ENCODE results near the gene MATN4. TPM values are rescaled to one million over a fixed set of nuclear protein-coding genes. Genes with fewer than 3 reads are reported as not detected.

Gene MATN4
- total and polyA plus RNA-seq, 9 donors = 0.21 to 1.1 (median 0.58) TPM

DNA sequence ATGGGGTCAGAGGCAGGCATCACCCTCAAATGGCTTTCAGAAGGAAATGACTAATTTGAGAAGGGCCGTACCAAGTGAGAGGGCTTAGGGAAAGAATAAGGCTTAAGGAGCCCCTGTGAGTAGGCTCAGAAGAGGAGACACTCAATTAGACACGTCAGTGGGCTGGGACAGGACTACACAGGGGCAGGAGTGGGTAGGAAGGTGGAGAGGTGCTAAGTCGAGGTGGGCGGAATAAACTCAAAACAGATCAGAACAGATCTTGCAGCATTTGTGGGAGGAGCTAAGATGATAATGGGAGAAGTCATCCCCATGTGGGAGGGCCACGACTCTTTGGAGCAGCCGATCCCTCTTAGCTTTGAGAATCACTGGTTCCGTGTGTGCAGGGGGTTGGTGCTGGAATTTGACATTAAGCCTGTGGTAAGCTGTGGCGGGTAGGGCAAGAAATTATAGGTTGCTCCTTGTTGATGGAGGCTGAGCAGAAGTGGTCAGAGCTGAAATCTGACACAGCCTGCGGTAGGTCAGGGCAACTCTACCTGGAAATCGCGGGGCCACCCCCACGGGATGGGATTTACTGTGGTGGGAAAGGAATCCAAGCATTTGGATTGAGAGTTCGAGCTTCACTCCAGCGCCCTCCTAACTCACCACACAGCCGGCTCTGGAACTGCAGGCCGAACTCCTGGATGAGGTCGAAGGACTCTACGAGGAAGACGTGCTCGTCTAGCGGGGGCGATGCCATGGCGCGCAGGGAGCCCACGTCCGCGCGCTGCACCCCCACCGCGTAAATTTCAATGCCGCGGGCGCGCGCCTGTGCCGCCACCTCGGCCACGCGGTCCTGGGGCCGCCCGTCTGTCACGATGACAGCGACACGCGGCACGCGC, 4.3 kb downstream of the MATN4 start:
- no peaks in the 10 kb centered on the region for H3K9me3 ChIP-seq (replicated peaks; ENCODE audit: control insufficient read depth, low read depth, low read length)
- no peaks in the 10 kb centered on the region for H3K36me3 ChIP-seq (ENCODE audit: control insufficient read depth, insufficient read depth, low read length)
- no peak overlapping the region for H3K4me3 ChIP-seq (ENCODE audit: low read length)
- no peak for DNase-seq
- H3K27me3 ChIP-seq (ENCODE audit: control insufficient read depth, insufficient read depth, low read length) = peaks cover 54% of the 10 kb centered on the region
- WGBS (ENCODE audit: insufficient coverage) = 39% methylated on average over 41 of the region's 47 CpGs
- peaks cover 14% of the 10 kb centered on the region for H3K4me1 ChIP-seq (ENCODE audit: control insufficient read depth, insufficient read depth, low read length)
- no peak overlapping the region for H3K27ac ChIP-seq (ENCODE audit: low read length)

DNA sequence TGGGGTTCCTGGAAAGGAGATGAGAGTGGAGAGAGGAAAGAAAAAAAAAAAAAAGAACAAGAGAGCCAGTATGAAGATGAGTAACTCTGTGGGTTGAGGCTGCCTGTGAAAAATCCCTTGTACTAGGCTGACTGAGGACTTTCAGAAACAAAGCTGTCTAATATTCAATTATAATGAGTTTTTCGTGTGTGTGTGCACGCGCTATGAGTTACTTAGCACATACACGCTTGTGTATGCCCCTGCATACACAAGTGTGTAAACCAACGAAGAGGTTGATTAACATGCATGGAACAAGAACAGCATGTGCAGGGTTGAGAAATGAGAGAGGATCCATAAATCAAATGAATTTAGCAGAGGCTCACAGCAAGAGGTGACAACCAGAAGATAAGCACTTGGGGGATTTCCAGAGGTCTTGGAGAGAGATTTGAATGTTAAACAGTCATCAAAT, 6.3 kb downstream of the MATN4 start:
- H3K4me1 ChIP-seq (ENCODE audit: control insufficient read depth, insufficient read depth, low read length) = peaks cover 3% of the 10 kb centered on the region
- DNase-seq = no peak
- WGBS (ENCODE audit: insufficient coverage) = 85% methylated on average over 4 of the region's 5 CpGs
- H3K27me3 ChIP-seq (ENCODE audit: control insufficient read depth, insufficient read depth, low read length) = peaks cover 35% of the 10 kb centered on the region
- no peak overlapping the region for H3K27ac ChIP-seq (ENCODE audit: low read length)
- H3K4me3 ChIP-seq (ENCODE audit: low read length) = no peak overlapping the region
- H3K36me3 ChIP-seq (ENCODE audit: control insufficient read depth, insufficient read depth, low read length) = no peaks in the 10 kb centered on the region
- H3K9me3 ChIP-seq (replicated peaks; ENCODE audit: control insufficient read depth, low read depth, low read length) = no peaks in the 10 kb centered on the region

- 0% methylated on average over 1 of the region's 4 CpGs for WGBS (ENCODE audit: insufficient coverage)
- H3K27me3 ChIP-seq (ENCODE audit: control insufficient read depth, insufficient read depth, low read length) = peaks cover 26% of the 10 kb centered on the region
- no peak overlapping the region for H3K4me3 ChIP-seq (ENCODE audit: low read length)
- DNase-seq = no peak
- no peaks in the 10 kb centered on the region for H3K9me3 ChIP-seq (replicated peaks; ENCODE audit: control insufficient read depth, low read depth, low read length)
- H3K4me1 ChIP-seq (ENCODE audit: control insufficient read depth, insufficient read depth, low read length) = no peaks in the 10 kb centered on the region
- no peaks in the 10 kb centered on the region for H3K36me3 ChIP-seq (ENCODE audit: control insufficient read depth, insufficient read depth, low read length)
- H3K27ac ChIP-seq (ENCODE audit: low read length) = no peak overlapping the region
These were observed 7.1 kb downstream of the MATN4 start for GRCh38 chr20:45300961-45301360.

GRCh38 chr20:45299786-45300185, 8.3 kb downstream of the MATN4 start:
- Histone ChIP-seq H3K27me3 (ENCODE audit: control insufficient read depth, insufficient read depth, low read length) (peaks cover 17% of the 10 kb centered on the region), H3K4me1 (ENCODE audit: control insufficient read depth, insufficient read depth, low read length) (no peaks in the 10 kb centered on the region), H3K27ac (ENCODE audit: low read length) (no peak overlapping the region), H3K36me3 (ENCODE audit: control insufficient read depth, insufficient read depth, low read length) (no peaks in the 10 kb centered on the region), H3K4me3 (ENCODE audit: low read length) (no peak overlapping the region), H3K9me3 (replicated peaks; ENCODE audit: control insufficient read depth, low read depth, low read length) (peaks cover under 1% of the 10 kb centered on the region)
- no peak for DNase-seq
- WGBS (ENCODE audit: insufficient coverage) = 90% methylated on average over 4 of the region's 6 CpGs

- Histone ChIP-seq H3K36me3 (ENCODE audit: control insufficient read depth, insufficient read depth, low read length) (no peaks in the 10 kb centered on the region), H3K9me3 (replicated peaks; ENCODE audit: control insufficient read depth, low read depth, low read length) (peaks cover 3% of the 10 kb centered on the region), H3K4me3 (ENCODE audit: low read length) (no peak overlapping the region), H3K4me1 (ENCODE audit: control insufficient read depth, insufficient read depth, low read length) (peaks cover 7% of the 10 kb centered on the region), H3K27ac (ENCODE audit: low read length) (no peak overlapping the region), H3K27me3 (ENCODE audit: control insufficient read depth, insufficient read depth, low read length) (peaks cover 23% of the 10 kb centered on the region)
- 91% methylated on average over 52 of the region's 52 CpGs for WGBS (ENCODE audit: insufficient coverage)
- DNase-seq = no peak
These were observed 10.2 kb downstream of the MATN4 start for GRCh38 chr20:45297786-45298497.

- no CpG with 5 or more reads among the region's 1 CpG for WGBS (ENCODE audit: insufficient coverage)
- H3K27ac ChIP-seq (ENCODE audit: low read length) = no peak overlapping the region
- H3K4me1 ChIP-seq (ENCODE audit: control insufficient read depth, insufficient read depth, low read length) = peaks cover 11% of the 10 kb centered on the region
- no peak for DNase-seq
- H3K4me3 ChIP-seq (ENCODE audit: low read length) = no peak overlapping the region
- no peaks in the 10 kb centered on the region for H3K36me3 ChIP-seq (ENCODE audit: control insufficient read depth, insufficient read depth, low read length)
- H3K27me3 ChIP-seq (ENCODE audit: control insufficient read depth, insufficient read depth, low read length) = peaks cover 33% of the 10 kb centered on the region
- peaks cover 3% of the 10 kb centered on the region for H3K9me3 ChIP-seq (replicated peaks; ENCODE audit: control insufficient read depth, low read depth, low read length)
These were observed 13.4 kb downstream of the MATN4 start for GRCh38 chr20:45294659-45295058.

GRCh38 chr20:45294003-45294368, 14.1 kb downstream of the MATN4 start:
- peaks cover 11% of the 10 kb centered on the region for H3K4me1 ChIP-seq (ENCODE audit: control insufficient read depth, insufficient read depth, low read length)
- H3K27ac ChIP-seq (ENCODE audit: low read length) = no peak overlapping the region
- no peak for DNase-seq
- H3K9me3 ChIP-seq (replicated peaks; ENCODE audit: control insufficient read depth, low read depth, low read length) = peaks cover 3% of the 10 kb centered on the region
- peak overlapping the region; percentile 35 for H3K4me3 ChIP-seq (ENCODE audit: low read length)
- no CpG with 5 or more reads among the region's 5 CpGs for WGBS (ENCODE audit: insufficient coverage)
- H3K27me3 ChIP-seq (ENCODE audit: control insufficient read depth, insufficient read depth, low read length) = peaks cover 33% of the 10 kb centered on the region
- no peaks in the 10 kb centered on the region for H3K36me3 ChIP-seq (ENCODE audit: control insufficient read depth, insufficient read depth, low read length)

GRCh38 chr20:45293041-45294002, 14.8 kb downstream of the MATN4 start:
- Histone ChIP-seq H3K36me3 (ENCODE audit: control insufficient read depth, insufficient read depth, low read length) (no peaks in the 10 kb centered on the region), H3K27ac (ENCODE audit: low read length) (no peak overlapping the region), H3K4me1 (ENCODE audit: control insufficient read depth, insufficient read depth, low read length) (peaks cover 11% of the 10 kb centered on the region), H3K4me3 (ENCODE audit: low read length) (peak overlapping the region; percentile 35), H3K27me3 (ENCODE audit: control insufficient read depth, insufficient read depth, low read length) (peaks cover 36% of the 10 kb centered on the region), H3K9me3 (replicated peaks; ENCODE audit: control insufficient read depth, low read depth, low read length) (peaks cover 3% of the 10 kb centered on the region)
- peak; percentile 58 for DNase-seq
- under 1% methylated on average over 71 of the region's 79 CpGs for WGBS (ENCODE audit: insufficient coverage)

GRCh38 chr20:45292343-45292742, 15.8 kb downstream of the MATN4 start:
- peaks cover 36% of the 10 kb centered on the region for H3K27me3 ChIP-seq (ENCODE audit: control insufficient read depth, insufficient read depth, low read length)
- peaks cover 11% of the 10 kb centered on the region for H3K4me1 ChIP-seq (ENCODE audit: control insufficient read depth, insufficient read depth, low read length)
- no peak for DNase-seq
- no peaks in the 10 kb centered on the region for H3K36me3 ChIP-seq (ENCODE audit: control insufficient read depth, insufficient read depth, low read length)
- no peak overlapping the region for H3K4me3 ChIP-seq (ENCODE audit: low read length)
- H3K9me3 ChIP-seq (replicated peaks; ENCODE audit: control insufficient read depth, low read depth, low read length) = peaks cover 3% of the 10 kb centered on the region
- no peak overlapping the region for H3K27ac ChIP-seq (ENCODE audit: low read length)
- WGBS (ENCODE audit: insufficient coverage) = no CpG with 5 or more reads among the region's 2 CpGs

All from muscle of leg (tissue), 11 donors.